GM12878 (cell line): ENCODE measurements around the gene CNDP2. TPM values are rescaled to one million over a fixed set of nuclear protein-coding genes. Genes with fewer than 3 reads are reported as not detected.

Source experiments
- ATAC-seq: fragments of 200-7000 bp; cut with Tn5 transposase; 3 replicates; pipeline ENCODE4 v1.9.1; 2020; ENCODE audit warnings: mild to moderate bottlenecking, moderate library complexity
- Bru-seq: library from RNA; stranded (reverse); fragments of 400-500 nt; gene quantifications from one replicate; lab custom pipeline; 2021; lab: Mats Ljungman, UMichigan
- BruChase-seq, 2 experiments: library from RNA; stranded (reverse); fragments of 400-500 nt; gene quantifications; one replicate each; lab custom pipeline; 2021; lab: Mats Ljungman, UMichigan
- BruUV-seq: library from RNA; stranded (reverse); fragments of 400-500 nt; replicated peaks from 2 replicates; lab custom pipeline; 2021; lab: Mats Ljungman, UMichigan
- CTCF ChIA-PET: fragments of 300-600 bp; sonication (Branson Sonifier 250); formaldehyde crosslinking; extraction: SDS; loops from one replicate; lab custom pipeline; 2021; ENCODE audit warnings: inconsistent platforms; lab: Yijun Ruan, JAX
- POLR2A ChIA-PET: fragments of 350-600 bp; formaldehyde crosslinking; extraction: SDS; loops from one replicate; lab custom pipeline; 2021; ENCODE audit warnings: inconsistent platforms; lab: Charles Lee
- RAD21 ChIA-PET: fragments of 300-600 bp; sonication (Branson Sonifier 250); formaldehyde crosslinking; loops from one replicate; lab custom pipeline; 2023; ENCODE audit warnings: antibody characterized with exemption; ENCODE audit not compliant: unreplicated experiment; lab: Charles Lee
- SMC1A ChIA-PET: fragments of 300-600 bp; sonication (Branson Sonifier 250); formaldehyde crosslinking; loops from one replicate; lab custom pipeline; 2023; ENCODE audit not compliant: unreplicated experiment, uncharacterized antibody; lab: Charles Lee
- DNase-seq: peaks from one replicate; pipeline ENCODE4 v3.0.0-alpha.2; 2011; ENCODE audit warnings: low read depth, low spot score
- FAIRE-seq: peaks from 3 replicates; lab custom pipeline; 2011; peaks lifted over from hg19 to GRCh38; lab: Jason Lieb, UNC
- H2AFZ ChIP-seq: 2 replicates; pipeline ENCODE4 v1.6.0; 2011; ENCODE audit warnings: low read depth, low read length, control low read depth; ENCODE audit not compliant: control insufficient read depth
- H3K27ac ChIP-seq: 2 replicates; pipeline ENCODE4 v1.5.1; 2011; ENCODE audit warnings: control low read depth; ENCODE audit not compliant: control insufficient read depth, insufficient read depth
- H3K27me3 ChIP-seq, 2 experiments: replicated peaks in 1 of 2; 2 replicates each; pipeline versions ENCODE4 v1.6.0 to v1.6.1; 2011; ENCODE audit warnings: low read length in 1 of 2; ENCODE audit not compliant: control insufficient read depth in 2 of 2, insufficient read depth in 2 of 2
- H3K36me3 ChIP-seq, 2 experiments: 2 replicates each; pipeline ENCODE4 v1.5.1; 2011; ENCODE audit warnings: low read length in 1 of 2; ENCODE audit not compliant: control insufficient read depth in 2 of 2, insufficient read depth in 2 of 2
- H3K4me1 ChIP-seq: 2 replicates; pipeline ENCODE4 v1.6.1; 2011; ENCODE audit warnings: mild to moderate bottlenecking, low read length, moderate library complexity, mixed read lengths; ENCODE audit not compliant: control insufficient read depth, insufficient read depth
- H3K4me2 ChIP-seq: 2 replicates; pipeline ENCODE4 v1.6.0; 2011; ENCODE audit warnings: control low read depth; ENCODE audit not compliant: control insufficient read depth, insufficient read depth
- H3K4me3 ChIP-seq: fragments of 200-600 bp; sonication (generic); 2 replicates; pipeline ENCODE4 v1.5.1; 2016
- H3K79me2 ChIP-seq: 2 replicates; pipeline ENCODE4 v1.6.0; 2011; ENCODE audit warnings: low read length; ENCODE audit not compliant: control insufficient read depth, insufficient read depth
- H3K9ac ChIP-seq: 2 replicates; pipeline ENCODE4 v1.8.0; 2011; ENCODE audit warnings: low read length, control low read depth, mixed read lengths; ENCODE audit not compliant: control insufficient read depth, insufficient read depth
- H3K9me3 ChIP-seq: replicated peaks from 3 replicates; pipeline ENCODE4 v1.5.1; 2011; ENCODE audit warnings: mild to moderate bottlenecking, low read length; ENCODE audit not compliant: control insufficient read depth, insufficient read depth
- H4K20me1 ChIP-seq: 2 replicates; pipeline ENCODE4 v1.6.0; 2011; ENCODE audit not compliant: control insufficient read depth, insufficient read depth
- ATF7 ChIP-seq: fragments of 450-650 bp; IDR thresholded peaks from 2 replicates; pipeline ENCODE4 v1.6.1; 2016; ENCODE audit warnings: low read depth, mild to moderate bottlenecking
- CHD1 ChIP-seq: IDR thresholded peaks from 2 replicates; pipeline ENCODE4 v1.6.1; 2012; ENCODE audit warnings: low read depth, low read length, improper control_type of control experiment
- DPF2 ChIP-seq: fragments of 450-650 bp; IDR thresholded peaks from 2 replicates; pipeline ENCODE4 v1.6.1; 2017; ENCODE audit warnings: mild to moderate bottlenecking
- EED ChIP-seq: sonication (generic); IDR thresholded peaks from 2 replicates; pipeline ENCODE4 v1.6.1; 2016; ENCODE audit warnings: antibody characterized with exemption, low read depth
- NBN ChIP-seq: fragments of 450-650 bp; IDR thresholded peaks from 2 replicates; pipeline ENCODE4 v1.6.1; 2016
- NR2C1 ChIP-seq: fragments of 450-650 bp; IDR thresholded peaks from 2 replicates; pipeline ENCODE4 v1.6.1; 2017; ENCODE audit warnings: antibody characterized with exemption, mild to moderate bottlenecking, moderate library complexity
- NR2F1 ChIP-seq: fragments of 450-650 bp; conservative IDR thresholded peaks from 2 replicates; pipeline ENCODE4 v1.6.1; 2017; ENCODE audit warnings: mild to moderate bottlenecking
- NRF1 ChIP-seq: conservative IDR thresholded peaks from 2 replicates; pipeline ENCODE4 v1.6.1; 2011; ENCODE audit warnings: mild to moderate bottlenecking, low read depth, low read length, improper control_type of control experiment
- POLR2AphosphoS2 ChIP-seq: IDR thresholded peaks from 2 replicates; pipeline ENCODE4 v1.6.1; 2011; ENCODE audit warnings: low read depth, mild to moderate bottlenecking, low read length, improper control_type of control experiment, moderate library complexity
- POU2F2 ChIP-seq: IDR thresholded peaks from 3 replicates; pipeline ENCODE4 v1.6.1; 2011; ENCODE audit warnings: low read depth, mild to moderate bottlenecking, low read length, borderline replicate concordance
- RCOR1 ChIP-seq: conservative IDR thresholded peaks from 2 replicates; pipeline ENCODE4 v1.6.1; 2012; ENCODE audit warnings: low read depth, low read length, improper control_type of control experiment
- RELB ChIP-seq: fragments of 450-650 bp; IDR thresholded peaks from 2 replicates; pipeline ENCODE4 v1.6.1; 2017; ENCODE audit warnings: low read depth, mild to moderate bottlenecking, moderate library complexity
- TCF12 ChIP-seq: IDR thresholded peaks from 2 replicates; pipeline ENCODE4 v1.6.1; 2011; ENCODE audit warnings: low read depth, mild to moderate bottlenecking, low read length
- ZNF274 ChIP-seq: IDR thresholded peaks from one replicate; pipeline ENCODE4 v1.8.0; 2011; ENCODE audit not compliant: insufficient read length, insufficient read depth
- WGBS: methylation state at CpG from one replicate; pipeline ENCODE4 v1.1.6; 2016; ENCODE audit warnings: low lambda C conversion rate; ENCODE audit not compliant: insufficient replicate concordance, insufficient coverage; ENCODE audit errors: missing lambda C conversion rate; 5-methylcytosine and 5-hydroxymethylcytosine counted together
- in situ Hi-C: fragments of 300-500 bp; cut with MboI; formaldehyde crosslinking; loops from 9 replicates; pipeline ENCODE4 v1.14.3; 2018; ENCODE audit warnings: mixed read lengths
- intact Hi-C: fragments of 100-400 bp; cut with micrococcal nuclease; formaldehyde crosslinking; loops from one replicate; pipeline ENCODE4 v1.14.2; 2022; ENCODE audit not compliant: unreplicated experiment
- long read RNA-seq, 2 experiments: library from polyadenylated mRNA; unstranded; transcript quantifications; one replicate each; pipeline ENCODE4 v2.0.0, GENCODE V29; 2019 to 2020
- polyA minus RNA-seq, 3 experiments: library from RNA; depleted of rRNA, polyadenylated mRNA; stranded (reverse); fragments of >200 nt; gene quantifications; 2 replicates each; pipeline ENCODE4 v1.2.3, GENCODE V29; 2011
- polyA plus RNA-seq, 11 experiments: library from polyadenylated mRNA; depleted of rRNA in 4 of 11; unstranded in 6 of 11; stranded (reverse) in 5 of 11; fragments of >200 nt; fragmentation: Nextera tagmentation in 4 of 11; fragmentation: Illumina TruSeq in 1 of 11; extraction: Ambion mirVana in 4 of 11; extraction: Trizol in 1 of 11; gene quantifications; 1 replicate in 1 of 11; 2 replicates in 10 of 11; pipeline versions ENCODE4 v1.2.1 to v1.2.3, GENCODE V29; 2011 to 2016; ENCODE audit warnings: inconsistent platforms in 2 of 11, missing spikeins in 2 of 11, low read depth in 1 of 11
- total RNA-seq, 4 experiments: library from RNA; depleted of rRNA in 3 of 4; stranded (reverse); fragments of >200 nt in 3 of 4; fragmentation: Illumina TruSeq in 1 of 4; extraction: Trizol in 1 of 4; gene quantifications; 2 replicates each; pipeline versions ENCODE4 v1.2.1 to v1.2.3, GENCODE V29; 2013 to 2021

Gene CNDP2
- total RNA-seq (2013; cell fraction: nucleolus; rRNA removed), result 144 and 166 TPM in 2 replicates
- 104 and 109 TPM in 2 replicates for total RNA-seq (2014; rRNA removed)
- 70.8 and 75.5 TPM in 2 replicates for total RNA-seq (2014; rRNA removed; fragmentation: Illumina TruSeq; extraction: Trizol)
- total RNA-seq (2021), result 174 and 181 TPM in 2 replicates
- polyA plus RNA-seq (2011; ENCODE audit: low read depth), result 125 TPM
- polyA plus RNA-seq (2011; rRNA removed), result 177 and 181 TPM in 2 replicates
- 185 and 186 TPM in 2 replicates for polyA plus RNA-seq (2011; cell fraction: cytosol; rRNA removed)
- polyA plus RNA-seq (2011; cell fraction: nucleus; rRNA removed), result 124 and 184 TPM in 2 replicates
- 134 and 144 TPM in 2 replicates for polyA plus RNA-seq (2012)
- polyA plus RNA-seq (2014; fragmentation: Illumina TruSeq; extraction: Trizol), result 196 and 205 TPM in 2 replicates
- 100 to 1,000 TPM in 1 of 2 experiments, 10 to 100 TPM in 1; 63.5 to 101 TPM for polyA plus RNA-seq (2014; fragmentation: Nextera tagmentation; extraction: Ambion mirVana)
- 128 and 136 TPM in 2 replicates for polyA plus RNA-seq (2014; rRNA removed)
- 100 to 1,000 TPM; 196 to 213 TPM for polyA plus RNA-seq (2016; fragmentation: Nextera tagmentation; extraction: Ambion mirVana)
- polyA minus RNA-seq (2011; rRNA and poly(A)+ RNA removed), result 167 and 190 TPM in 2 replicates
- polyA minus RNA-seq (2011; cell fraction: cytosol; rRNA and poly(A)+ RNA removed), result 64.7 and 79.8 TPM in 2 replicates
- polyA minus RNA-seq (2011; cell fraction: nucleus; rRNA and poly(A)+ RNA removed), result 66.1 and 137 TPM in 2 replicates
- Bru-seq, nascent RNA, result percentile 93 among the genes with signal in this experiment
- BruChase-seq, experiment 1, labeled RNA remaining after a 6-hour chase, result percentile 95 among the genes with signal in this experiment
- percentile 92 among the genes with signal in this experiment for BruChase-seq, experiment 2, labeled RNA remaining after a 2-hour chase
- long read RNA-seq, experiment 1, full-length matches to known transcripts, result 75 of 166 reads
- long read RNA-seq, experiment 1, partial matches to known transcripts, result 56 of 166 reads
- long read RNA-seq, experiment 1, other reads (novel, unspliced or antisense), result 35 of 166 reads
- long read RNA-seq, experiment 2, full-length matches to known transcripts, result 614 of 1,279 reads
- long read RNA-seq, experiment 2, partial matches to known transcripts, result 415 of 1,279 reads
- long read RNA-seq, experiment 2, other reads (novel, unspliced or antisense), result 250 of 1,279 reads

GRCh38 chr18:74495581-74496507 lies at the start of gene CNDP2:
TSS of gene CNDP2 (plus strand) at chr18:74496363. CDS start at chr18:74499974, 3,611 bp downstream.
- Histone ChIP-seq H3K27ac (peak within 1 kb of the TSS; percentile 76), H4K20me1 (no peaks in the 10 kb centered on the region), H3K4me1 (peaks cover 18% of the 10 kb centered on the region), H2AFZ (peak within 1 kb of the TSS; percentile 99), H3K9ac (peak within 1 kb of the TSS; percentile 83), H3K9me3 (no peaks in the 10 kb centered on the region), H3K4me2 (peak within 1 kb of the TSS; percentile 98), H3K36me3 (no peaks in the 10 kb centered on the region), H3K4me3 (peak within 1 kb of the TSS; percentile 95), H3K79me2 (peaks cover 44% of the 10 kb centered on the region), H3K27me3 (no peaks in the 10 kb centered on the region)
- WGBS, result under 1% methylated on average over 66 of the region's 71 CpGs
- SMC1A ChIA-PET, result interaction anchor here (0.6 to 1.9 kb wide), 4 partner anchors 56 to 140 kb away, joined by 3 to 9 read pairs (median 3); no protein-coding TSS in a partner anchor
- peak; percentile 96 for DNase-seq
- intact Hi-C loops (loop anchor here (1.0 to 10.0 kb wide), 5 partner anchors 101 to 1999 kb away; partner anchors contain the start of genes CYB5A, FBXO15, PTGR3 and TIMM21), in situ Hi-C loops (loop anchor here (5.0 kb wide), 3 partner anchors 101 to 299 kb away; partner anchors contain the start of gene ZNF407)
- FAIRE-seq, result peak; percentile 96
- BruUV-seq, result TSS peak; percentile 76
- peak; percentile 82 for ATAC-seq
- RAD21 ChIA-PET, result interaction anchor here (0.6 to 1.2 kb wide), 4 partner anchors 11 to 343 kb away, joined by 3 to 10 read pairs (median 3); no protein-coding TSS in a partner anchor
- CTCF ChIA-PET, result interaction anchor here (0.9 to 5.9 kb wide), 4 partner anchors 47 to 299 kb away, joined by 3 to 92 read pairs (median 6); no protein-coding TSS in a partner anchor
- POLR2A ChIA-PET, result interaction anchor here (0.6 to 1.6 kb wide), 6 partner anchors 9 to 141 kb away, joined by 3 to 4 read pairs (median 3); no protein-coding TSS in a partner anchor
- TF ChIP-seq TCF12 (peak; percentile 61; the same call in 1 of the 2 replicates), NR2F1 (peak; percentile 86), RCOR1 (0 out of 2 replicates have a peak, but pooled peaks have one; percentile 25), NBN (peak; percentile 99), NRF1 (0 out of 2 replicates have a peak, but pooled peaks have one; percentile 19), POLR2AphosphoS2 (0 out of 2 replicates have a peak, but pooled peaks have one; percentile 42), RELB (peak; percentile 65), ATF7 (peak; percentile 100), EED (peak; percentile 74), POU2F2 (0 out of 3 replicates have a peak, but pooled peaks have one; percentile 32), NR2C1 (peak; percentile 79), DPF2 (peak; percentile 88), CHD1 (no peak), ZNF274 (no peak)
